Measurements from ENCODE around the gene HOXB9. TPM values are rescaled to one million over a fixed set of nuclear protein-coding genes. Genes with fewer than 3 reads are reported as not detected.

Gene HOXB9
- 0.10 and 0.15 TPM in 2 replicates for total RNA-seq

DNA sequence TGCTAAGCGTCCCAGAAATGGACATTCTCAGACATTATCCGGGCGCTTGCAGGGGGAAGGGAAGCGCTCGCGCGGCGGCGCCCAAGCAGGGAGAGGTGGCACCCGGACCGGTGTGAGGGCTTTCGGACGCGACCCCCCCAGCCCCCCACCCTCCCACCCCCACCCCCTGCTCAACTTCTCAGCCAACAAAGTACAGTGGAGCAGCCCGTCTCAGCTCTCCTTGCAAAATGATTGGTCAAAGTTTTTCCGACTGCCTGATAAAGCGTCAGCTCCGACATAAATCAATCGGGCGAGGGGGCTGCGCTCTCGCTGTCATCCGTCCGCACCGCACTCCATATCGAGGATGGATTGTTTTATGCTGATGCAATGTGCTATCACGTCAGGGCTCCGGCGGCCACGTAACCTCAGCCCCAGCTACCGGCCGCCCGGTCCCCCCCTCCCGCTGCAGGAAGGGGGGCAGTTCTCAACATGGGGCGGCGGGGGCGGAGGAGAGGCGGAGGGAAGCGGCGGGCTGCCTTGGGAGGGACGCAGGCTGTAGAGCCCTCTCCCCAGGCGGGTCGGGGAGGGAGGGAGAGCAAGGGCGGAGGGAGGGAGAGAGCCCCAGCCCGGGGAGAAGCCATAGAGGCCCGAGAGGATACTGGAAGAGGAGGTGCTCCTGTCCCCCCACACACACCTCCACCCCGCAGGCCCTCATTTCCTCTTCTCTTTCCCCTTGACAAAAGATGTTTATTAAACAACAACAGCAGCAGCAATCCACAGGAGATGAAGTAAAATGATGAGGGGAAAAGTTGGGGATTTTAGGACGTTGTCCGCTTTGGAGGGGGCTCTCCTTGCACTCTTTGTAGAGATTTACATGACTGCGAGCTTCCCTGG lies at the start of gene HOXB9:
HOXB9 (minus strand) TSS at position 114 of the 873 bp plus-strand sequence; CDS start at position 25, 89 bp downstream.
- intact Hi-C loops (cut with micrococcal nuclease) = loop anchor here (1.0 kb wide), 2 partner anchors 10 to 15 kb away; partner anchors contain the start of gene HOXB7

DNA sequence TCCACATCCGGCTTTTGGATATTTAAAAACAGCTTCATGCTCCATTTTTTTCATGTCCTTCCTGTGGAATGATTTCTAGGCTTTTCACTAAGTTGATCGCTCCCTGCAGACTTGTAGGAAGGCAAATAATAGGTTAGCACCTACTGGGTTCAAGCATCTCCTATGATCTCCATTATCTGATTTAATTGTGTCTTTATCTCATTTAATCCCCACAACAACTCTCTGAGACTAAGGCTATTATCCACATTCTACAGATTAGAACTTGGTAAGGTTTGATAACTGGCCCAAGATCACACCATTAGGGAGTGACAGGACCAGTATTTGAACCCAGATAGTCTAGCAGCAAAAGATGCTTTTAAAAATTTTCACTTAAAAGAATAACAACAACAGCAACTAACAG lies 46.2 kb upstream of the HOXB9 start:
- intact Hi-C loops (cut with micrococcal nuclease) = no loop called here

DNA sequence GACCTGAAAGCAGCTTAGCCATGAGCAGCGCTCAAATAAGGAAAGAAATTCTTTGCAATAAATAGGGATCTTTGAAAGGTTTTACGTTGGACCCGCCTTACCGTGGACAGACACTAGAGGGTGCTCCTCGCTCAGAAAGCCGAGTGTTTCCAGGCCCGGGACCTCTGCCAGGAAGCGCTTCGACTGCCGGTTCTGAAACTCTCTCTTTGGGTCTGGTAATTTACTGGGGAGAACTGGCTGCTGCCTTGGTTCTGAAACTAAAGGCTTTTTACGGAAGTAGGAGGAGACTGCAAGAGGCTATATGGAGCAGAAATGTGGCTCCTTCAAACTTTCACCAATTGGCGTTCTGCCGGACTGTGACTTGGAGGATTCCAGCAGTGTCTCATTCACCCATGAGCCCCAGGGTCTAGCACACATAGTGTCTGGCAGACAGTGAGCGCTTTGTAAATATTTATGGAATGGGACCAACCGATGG lies 45.6 kb upstream of the HOXB9 start:
- intact Hi-C loops (cut with micrococcal nuclease) = loop anchor here (2.0 kb wide), 1 partner anchor 361 kb away; no protein-coding TSS in a partner anchor

DNA sequence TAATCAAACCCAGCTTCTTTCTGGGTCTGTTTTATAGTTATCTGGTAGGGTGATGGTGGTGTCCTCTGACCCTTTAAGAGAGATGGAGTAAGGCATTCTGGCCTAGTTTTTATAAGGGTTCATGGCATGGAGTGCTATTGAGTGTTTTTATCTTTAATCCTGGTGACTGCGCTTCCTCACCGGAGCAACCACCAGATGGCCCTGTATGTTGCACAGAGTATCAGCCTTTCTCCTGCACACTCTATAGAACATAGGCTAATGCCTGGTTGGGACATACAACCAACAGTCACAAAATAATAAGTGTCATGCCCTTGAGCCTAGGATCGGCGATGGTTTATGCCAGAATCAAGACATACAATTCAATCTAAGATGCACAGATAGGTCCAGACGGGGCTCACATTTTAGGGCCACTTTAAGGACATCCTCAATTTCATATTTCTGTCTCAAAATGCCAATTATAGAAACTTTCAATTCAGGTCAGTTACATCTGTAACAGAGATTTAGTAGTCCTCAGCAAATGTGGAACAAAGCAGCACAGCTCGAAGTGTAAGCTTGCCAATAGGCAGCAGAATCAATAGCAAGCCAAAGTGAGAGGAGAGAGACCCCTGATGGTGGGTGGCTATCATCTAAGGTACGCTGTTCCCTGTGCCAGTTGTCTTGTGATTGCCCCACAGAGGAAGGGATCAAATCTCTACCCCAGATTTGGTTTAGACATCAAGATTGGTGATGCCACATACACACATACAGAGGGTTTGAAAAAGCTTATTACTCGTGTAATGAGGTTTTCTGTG lies 37.2 kb upstream of the HOXB9 start:
- intact Hi-C loops (cut with micrococcal nuclease) = no loop called here

DNA sequence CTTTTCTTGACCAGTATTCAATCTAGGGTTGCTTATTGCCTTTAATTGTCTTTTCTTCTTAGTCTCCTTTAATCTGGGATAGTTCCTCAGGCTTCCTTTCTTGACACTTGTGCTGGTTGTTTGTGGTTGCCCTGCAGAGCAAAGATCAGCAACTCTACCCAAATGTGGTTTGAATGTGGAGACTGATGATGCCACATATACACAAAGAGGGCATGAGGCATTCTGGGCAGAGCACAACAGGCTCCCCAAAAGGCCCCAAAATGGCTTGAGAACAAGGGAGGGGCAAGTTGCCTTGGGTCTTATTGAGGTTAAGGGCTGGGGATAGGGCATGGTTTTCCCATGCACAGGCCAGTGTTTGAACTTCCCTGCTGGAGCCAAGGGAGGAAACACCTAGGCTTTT lies 29.8 kb upstream of the HOXB9 start:
- intact Hi-C loops (cut with micrococcal nuclease) = no loop called here

DNA sequence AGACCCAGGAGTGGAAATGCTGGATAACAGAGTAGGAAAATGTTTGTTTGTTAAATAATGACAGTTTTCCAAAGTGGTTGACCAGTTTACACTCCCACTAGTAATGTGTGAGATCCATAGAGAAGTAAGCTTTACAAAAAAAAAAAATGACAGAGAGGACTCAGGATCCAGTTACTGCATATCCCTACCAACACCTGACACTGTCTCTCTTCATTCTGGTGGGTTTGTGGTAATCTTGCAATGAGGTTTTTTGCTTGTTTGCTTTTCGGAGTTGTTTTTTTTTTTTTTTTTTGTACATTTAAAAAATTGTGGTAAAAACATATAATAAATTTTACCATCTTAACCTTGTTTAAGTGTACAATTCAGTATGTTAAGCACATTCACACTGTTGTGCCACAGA lies 23.6 kb upstream of the HOXB9 start:
- intact Hi-C loops (cut with micrococcal nuclease) = no loop called here

DNA sequence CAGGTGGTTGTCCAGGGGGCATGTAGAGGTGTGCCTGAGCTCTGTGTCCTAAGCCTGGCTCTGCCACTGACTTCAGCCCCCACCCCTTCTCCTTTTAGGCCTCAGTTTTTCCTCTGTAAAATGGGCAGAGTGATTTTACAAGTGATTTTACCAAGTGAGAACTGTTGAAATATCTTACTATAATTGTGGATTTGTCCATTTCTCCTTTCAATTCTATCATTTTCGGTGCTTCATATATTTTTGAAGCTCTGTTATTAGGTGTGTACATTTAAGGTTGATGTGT lies 21.7 kb upstream of the HOXB9 start:
- intact Hi-C loops (cut with micrococcal nuclease) = no loop called here

DNA sequence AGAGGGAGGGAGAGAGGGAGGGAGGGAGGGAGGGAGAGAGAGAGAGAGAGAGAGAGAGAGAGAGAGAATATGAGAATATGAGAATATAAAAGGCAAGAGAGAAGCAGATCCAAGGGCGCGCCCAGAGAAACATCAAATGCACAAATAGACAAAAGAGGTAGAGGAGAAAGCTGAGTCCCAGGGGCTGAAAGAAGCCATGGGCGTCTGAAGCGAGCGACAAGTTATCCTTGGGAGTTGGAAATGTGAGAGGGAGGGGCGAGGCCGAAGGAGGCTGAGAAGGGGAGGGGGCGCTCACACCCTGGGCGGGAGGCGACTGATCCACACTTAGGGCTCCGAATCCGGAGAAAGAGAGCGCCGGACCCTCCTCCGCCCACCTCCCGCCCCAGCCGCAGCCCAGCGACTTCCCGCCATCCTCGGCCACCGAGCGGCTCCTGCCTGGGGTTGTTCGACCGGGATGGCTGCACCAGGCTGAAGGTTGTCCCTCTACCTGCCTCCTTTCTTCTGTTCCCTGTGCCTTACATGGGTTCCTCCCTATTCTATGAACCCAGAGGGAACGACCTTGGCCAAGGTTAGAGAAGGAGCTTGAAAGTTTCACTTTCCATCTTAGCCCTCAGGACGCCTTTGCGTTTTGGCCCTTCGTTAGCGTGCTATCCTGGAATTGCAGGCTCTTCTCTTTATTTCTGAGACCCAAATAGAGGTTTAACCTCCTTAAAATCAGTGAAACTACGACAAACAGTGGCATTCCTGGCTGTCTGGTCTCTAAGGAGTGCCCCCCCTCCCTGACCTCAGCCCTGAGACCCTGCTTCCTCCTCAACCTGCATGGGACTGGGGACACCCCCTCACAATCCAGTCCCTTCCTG lies 21.2 kb upstream of the HOXB9 start:
- intact Hi-C loops (cut with micrococcal nuclease) = no loop called here

DNA sequence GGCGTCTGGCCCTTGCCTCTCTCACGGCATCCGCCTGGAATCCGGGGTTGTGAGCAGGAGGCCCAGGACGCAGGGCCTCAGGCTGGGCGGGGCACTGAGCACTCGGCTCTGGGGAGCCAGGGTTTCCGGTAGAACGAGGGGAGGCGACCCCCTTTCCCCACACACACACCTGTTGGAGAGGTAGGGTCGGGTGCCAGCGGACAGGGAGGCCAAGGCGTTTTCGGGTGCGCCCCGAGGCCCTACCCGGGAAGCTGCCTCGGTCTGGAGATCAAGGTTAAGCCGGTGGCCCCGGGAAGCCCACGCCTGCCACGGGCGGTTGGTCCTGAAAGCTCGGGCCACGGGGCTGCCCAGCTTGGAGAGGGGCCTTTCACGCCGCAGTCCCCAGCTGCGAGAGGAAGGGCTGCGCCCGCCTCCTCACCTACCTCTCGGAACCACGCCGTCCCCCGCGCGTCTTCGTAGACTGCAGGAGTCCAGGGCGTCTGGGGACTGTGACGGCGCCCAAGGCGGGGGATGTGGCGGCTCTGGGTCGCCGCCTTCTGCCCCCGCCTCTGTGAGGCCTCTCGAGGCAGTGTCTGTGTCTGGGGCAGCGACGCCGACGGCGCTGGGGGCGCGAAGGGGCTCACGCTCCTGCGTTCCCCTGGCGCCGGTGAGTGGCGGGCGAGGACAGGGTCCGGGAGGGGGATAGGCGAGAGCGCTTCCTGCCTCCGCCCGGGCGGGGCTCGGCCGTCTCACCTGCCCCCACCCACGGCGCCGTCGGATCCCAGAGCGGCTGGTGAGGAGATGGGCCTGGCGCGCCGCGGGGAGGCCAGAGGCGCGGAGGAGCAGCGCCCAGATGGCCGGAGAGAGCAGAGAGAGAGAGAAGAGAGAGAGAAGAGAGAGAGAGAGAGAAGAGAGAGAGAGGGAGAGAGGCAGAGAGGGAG lies 20.3 kb upstream of the HOXB9 start:
- intact Hi-C loops (cut with micrococcal nuclease) = loop anchor here (1.0 kb wide), 1 partner anchor 45 kb away; no protein-coding TSS in a partner anchor

DNA sequence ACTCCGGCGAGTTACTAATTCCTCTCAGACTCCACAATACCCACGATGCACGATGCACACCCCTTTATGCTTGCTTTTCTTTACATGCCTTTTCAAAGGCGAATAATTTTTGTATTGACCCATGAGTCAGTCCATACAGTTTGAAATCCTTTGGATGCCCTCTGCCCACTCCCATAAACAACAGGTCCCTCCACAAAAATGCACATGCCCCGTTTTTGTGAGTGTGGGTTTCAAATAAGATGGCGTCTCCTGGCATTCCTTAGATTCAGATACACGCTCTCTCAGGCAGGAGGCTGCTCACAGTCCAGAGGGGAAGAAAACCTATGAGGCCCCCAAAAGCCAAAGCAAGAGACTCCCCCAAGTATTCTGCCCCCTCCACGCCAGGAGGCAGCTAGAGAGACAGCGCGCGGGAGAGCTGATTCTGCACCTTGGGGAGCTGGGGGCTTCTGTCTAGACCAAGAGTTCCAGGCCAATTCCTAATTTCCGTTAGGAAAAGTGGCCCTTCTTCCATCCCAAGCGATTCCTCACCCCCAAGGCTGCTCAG lies 19.6 kb upstream of the HOXB9 start:
- intact Hi-C loops (cut with micrococcal nuclease) = loop anchor here (1.0 kb wide), 1 partner anchor 44 kb away; no protein-coding TSS in a partner anchor

DNA sequence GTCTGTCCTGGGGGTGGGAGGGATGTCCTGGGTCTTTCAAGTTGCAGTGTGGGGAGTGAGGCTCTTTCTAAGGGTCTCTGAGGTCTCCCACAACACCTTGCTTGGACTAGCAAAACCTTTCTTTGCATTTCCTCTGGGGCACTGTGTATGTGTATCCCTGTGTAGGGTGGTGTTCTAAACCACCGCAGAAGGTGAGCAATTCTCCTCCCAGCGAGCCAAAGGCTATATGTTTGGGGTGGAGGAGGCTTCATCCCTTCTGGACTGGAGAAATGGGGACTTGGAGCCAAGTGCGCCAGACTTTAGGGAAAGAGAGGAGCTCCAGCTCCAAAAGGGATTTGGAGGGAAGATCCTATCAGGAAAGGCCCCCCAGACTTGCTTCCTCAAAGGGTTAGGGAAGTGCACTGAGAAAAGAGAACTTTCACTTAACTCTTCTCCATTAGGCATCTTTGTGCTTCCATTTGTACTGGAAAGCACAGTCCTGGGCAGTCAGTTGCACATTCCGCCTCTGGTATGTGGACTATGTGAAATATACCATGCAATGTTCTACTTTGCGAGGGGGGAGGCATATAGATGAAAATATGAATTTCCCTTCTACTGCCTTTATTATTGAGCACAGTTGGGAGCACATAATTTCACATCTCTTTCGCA lies 18.9 kb upstream of the HOXB9 start:
- intact Hi-C loops (cut with micrococcal nuclease) = no loop called here

DNA sequence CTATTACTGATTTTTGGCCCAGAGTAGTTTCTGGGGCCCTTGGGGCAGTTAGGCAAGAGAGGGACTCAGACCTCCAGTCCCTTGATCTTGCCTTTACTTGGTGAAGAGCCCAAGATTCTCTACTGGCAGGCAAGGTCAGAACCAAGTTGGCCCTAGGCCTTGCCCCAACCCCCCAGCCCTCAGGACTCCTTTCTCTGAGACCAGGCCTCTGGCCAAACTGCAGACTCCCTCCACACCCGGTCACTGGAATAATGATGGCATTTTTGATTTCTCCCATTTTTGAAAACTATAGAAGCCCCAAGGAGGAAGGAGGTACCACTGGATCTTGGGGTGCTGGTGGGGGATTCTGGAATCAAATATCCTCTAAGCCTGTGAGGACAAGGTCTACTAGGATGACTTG lies 18.0 kb upstream of the HOXB9 start:
- intact Hi-C loops (cut with micrococcal nuclease) = no loop called here

DNA sequence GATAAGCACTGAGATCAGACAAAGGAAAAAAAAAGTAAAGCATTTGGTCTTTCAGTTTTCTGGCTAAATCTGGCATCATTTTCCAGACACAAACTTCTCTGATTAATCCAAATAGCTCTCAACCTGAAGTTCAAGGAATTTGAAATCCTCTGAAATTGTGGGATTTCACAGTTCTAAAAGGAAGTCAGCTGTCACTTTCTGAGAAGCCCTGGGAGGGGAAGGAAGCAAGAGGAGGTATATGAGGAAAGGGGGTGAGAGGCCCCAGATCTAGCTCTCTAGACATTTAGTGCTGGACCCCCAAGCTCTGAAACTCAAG lies 17.5 kb upstream of the HOXB9 start:
- intact Hi-C loops (cut with micrococcal nuclease) = no loop called here

DNA sequence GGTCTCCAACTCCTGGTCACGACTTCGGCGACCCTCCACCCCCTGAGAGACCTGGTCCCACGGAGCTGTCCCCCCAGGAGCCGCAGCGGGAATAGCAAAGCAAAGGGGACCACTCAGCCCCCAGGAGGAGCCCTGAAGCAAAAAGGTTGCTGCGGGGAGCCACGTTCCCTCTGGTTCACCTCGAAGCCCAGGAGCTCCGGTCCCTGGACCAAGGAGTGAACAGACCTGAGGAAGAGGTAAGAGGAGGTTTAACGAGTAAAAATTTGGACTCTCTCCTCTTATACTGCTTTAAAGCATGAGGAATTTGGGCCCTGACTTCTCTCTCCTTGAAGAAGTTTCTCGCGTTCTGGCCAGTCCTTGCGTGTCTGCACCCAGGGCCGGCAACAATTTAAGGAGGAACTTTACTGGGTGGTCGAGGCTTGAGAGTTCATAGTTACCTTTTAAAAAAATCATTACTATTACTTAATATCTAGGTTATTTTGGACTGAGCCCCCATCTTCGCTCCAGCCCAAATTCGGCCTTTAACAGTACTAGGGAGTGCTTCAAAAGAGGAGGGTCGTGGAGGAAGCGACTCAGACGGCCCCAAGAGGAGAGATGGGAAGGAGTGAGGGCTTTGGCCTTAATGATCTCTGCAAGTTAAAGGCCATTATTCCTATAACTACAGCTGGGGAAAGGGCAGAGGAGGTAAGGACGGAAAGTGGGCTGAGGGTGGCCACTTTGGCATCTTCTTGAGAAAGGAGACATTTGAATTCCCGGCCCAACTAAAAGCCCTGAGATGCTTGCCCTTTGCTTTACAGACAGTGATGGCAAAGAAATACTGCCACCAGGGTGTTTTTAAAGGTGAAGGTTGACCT lies 16.9 kb upstream of the HOXB9 start:
- intact Hi-C loops (cut with micrococcal nuclease) = no loop called here

DNA sequence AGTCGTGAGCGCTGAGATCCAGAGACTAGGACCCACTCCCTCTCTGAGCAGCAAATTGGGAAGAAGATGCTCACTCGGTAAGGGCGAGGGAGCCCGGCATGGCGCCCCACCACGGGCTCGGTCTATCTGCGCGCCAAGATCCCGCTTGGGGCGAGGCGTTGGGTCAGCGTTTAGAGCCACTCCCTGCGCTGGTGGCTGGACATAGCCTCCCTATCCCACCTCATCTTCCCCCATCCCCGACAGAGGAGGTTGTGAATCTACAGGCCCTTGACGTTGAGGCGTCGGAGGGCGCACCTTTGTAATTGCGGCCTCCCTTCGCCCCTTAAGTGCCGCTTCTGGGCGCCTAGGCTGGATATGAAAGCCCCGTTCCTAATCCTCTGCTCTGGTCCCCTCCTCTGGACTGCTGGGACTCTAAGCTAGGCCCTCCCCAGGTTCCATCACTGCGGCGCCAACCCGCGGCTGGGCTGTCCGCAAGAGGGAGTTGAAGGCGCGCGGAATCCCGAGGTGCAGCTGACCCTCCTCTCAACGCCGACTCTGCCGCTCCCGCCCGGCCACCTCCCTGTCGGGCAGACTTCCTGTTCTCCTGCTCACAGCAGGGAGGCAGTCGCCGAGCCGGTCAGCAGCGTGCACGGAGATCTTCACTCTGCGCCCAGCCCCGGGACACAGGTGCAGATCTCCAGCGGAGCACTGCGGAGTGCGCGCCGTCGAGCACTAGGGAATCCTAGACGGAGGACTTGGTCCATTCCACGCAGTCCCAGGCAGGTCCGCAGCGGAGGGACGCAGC lies 16.1 kb upstream of the HOXB9 start:
- intact Hi-C loops (cut with micrococcal nuclease) = no loop called here

DNA sequence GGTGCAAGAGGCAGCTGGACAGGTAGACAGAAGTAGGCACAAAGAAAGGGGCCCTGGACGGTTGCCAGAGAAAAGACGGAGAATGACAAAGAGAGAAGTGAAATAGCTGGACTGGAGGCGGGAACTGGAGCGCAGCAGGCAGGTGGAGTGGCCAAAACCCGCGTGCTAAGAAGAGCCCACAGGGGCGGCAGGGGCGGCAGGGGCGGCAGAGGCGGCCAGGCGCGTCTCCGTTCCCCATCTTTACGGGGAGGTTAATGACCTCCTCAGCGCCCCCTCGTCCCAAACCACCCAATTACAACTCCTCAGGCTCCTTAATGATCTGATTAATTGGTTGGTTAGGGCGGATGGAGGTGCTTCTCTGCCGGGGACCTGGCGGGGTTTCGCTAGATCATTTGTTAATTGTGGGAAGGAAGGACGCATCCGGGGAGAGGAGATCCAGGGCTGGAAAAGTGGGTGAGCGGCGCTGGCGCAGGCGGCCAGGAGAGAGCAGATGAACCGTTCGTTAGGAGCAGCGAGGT lies 15.4 kb upstream of the HOXB9 start:
- intact Hi-C loops (cut with micrococcal nuclease) = no loop called here

DNA sequence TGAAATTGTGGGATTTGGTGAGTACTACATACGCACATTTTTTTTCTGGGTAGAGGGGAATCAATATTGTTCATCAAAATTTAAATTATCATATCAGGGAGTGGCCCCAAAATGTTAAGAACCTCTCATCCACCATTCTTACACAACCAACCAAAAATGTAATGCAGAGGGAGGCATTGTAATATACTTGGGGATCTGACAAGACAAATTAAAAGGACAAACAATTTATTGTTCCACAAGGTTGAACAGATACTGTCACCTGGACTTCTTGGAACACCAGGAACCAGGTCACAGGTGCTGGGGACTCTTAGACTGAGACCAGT lies 14.7 kb upstream of the HOXB9 start:
- intact Hi-C loops (cut with micrococcal nuclease) = no loop called here

All from T-helper 1 cell treated with Interleukin-12 subunit alpha and Interleukin-12 subunit beta and Interleukin-4 antibody, amounts not matched to agents 30 ng/mL and 1 ng/mL, for 36 hours (primary cell).